HepG2 (cell line): Measurements from ENCODE around the gene EIF1.

Source experiments
- CC2D1A ChIP-seq: sonication (generic); formaldehyde crosslinking; IDR thresholded peaks from 2 replicates; pipeline ENCODE4 v1.8.1; 2023; ENCODE audit warnings: mild to moderate bottlenecking, missing genetic modification reagents
- ZNF232 ChIP-seq: sonication (generic); formaldehyde crosslinking; IDR thresholded peaks from 2 replicates; pipeline ENCODE4 v1.4.0; 2020; ENCODE audit warnings: missing genetic modification reagents, borderline replicate concordance

GRCh38 chr17:41664172-41664457 is 24.6 kb upstream of the EIF1 start:
- TF ChIP-seq ZNF232 (CRISPR knock-in tag) (no peak), CC2D1A (CRISPR knock-in tag) (no peak)
